Dendritic cell treated with granulocyte-macrophage colony-stimulating factor and Interleukin-4, amounts not matched to agents 40 ng/mL and 50 ng/mL, for 4 days (primary cell): ENCODE data around the gene PDIA5.

Source experiments
- H3K27ac Mint-ChIP-seq: one replicate; pipeline ENCODE4 v1.8.0; 2022; ENCODE audit warnings: mild to moderate bottlenecking, mixed read lengths
- H3K27me3 Mint-ChIP-seq: one replicate; pipeline ENCODE4 v1.8.0; 2022; ENCODE audit warnings: mild to moderate bottlenecking, mixed read lengths
- H3K36me3 Mint-ChIP-seq: one replicate; pipeline ENCODE4 v1.8.0; 2022; ENCODE audit warnings: low read depth, mixed read lengths
- H3K4me1 Mint-ChIP-seq: one replicate; pipeline ENCODE4 v1.8.0; 2022; ENCODE audit warnings: low read depth, mixed read lengths
- H3K4me3 Mint-ChIP-seq: one replicate; pipeline ENCODE4 v1.8.0; 2022; ENCODE audit warnings: mild to moderate bottlenecking, moderate library complexity, mixed read lengths
- H3K9me3 Mint-ChIP-seq: one replicate; pipeline ENCODE4 v1.8.0; 2022; ENCODE audit warnings: mixed read lengths
- intact Hi-C: fragments of 100-400 bp; cut with micrococcal nuclease; formaldehyde crosslinking; loops from one replicate; pipeline ENCODE4 v1.15.0; 2022

PDIA5 gene

DNA sequence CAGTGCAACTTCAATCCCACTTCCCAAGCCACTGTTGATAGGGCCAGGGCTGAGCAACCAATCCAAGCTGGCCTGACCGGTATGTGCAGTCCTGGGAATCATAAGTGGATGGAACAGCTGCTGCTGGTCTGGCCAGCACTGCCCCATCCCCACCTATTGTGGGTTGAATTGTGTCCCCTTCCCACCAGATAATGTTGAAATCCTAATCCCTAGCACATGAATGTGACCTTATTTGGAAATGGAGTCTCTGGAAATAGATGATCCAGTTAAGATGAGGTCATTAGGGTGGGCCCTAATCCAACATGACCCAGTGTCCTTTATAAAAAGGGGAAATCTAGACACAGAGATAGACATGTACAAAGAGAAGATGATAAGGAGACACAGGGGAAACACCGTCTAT, 13.7 kb upstream of the PDIA5 start:
- H3K4me1 Mint-ChIP-seq: no peaks in the 10 kb centered on the region
- H3K27me3 Mint-ChIP-seq: peaks cover 8% of the 10 kb centered on the region
- H3K36me3 Mint-ChIP-seq: no peaks in the 10 kb centered on the region
- intact Hi-C loops: no loop called here
- no peak overlapping the region for H3K4me3 Mint-ChIP-seq
- H3K27ac Mint-ChIP-seq: no peak overlapping the region
- H3K9me3 Mint-ChIP-seq: no peaks in the 10 kb centered on the region

GRCh38 chr3:123054109-123054778, 12.6 kb upstream of the PDIA5 start:
- H3K9me3 Mint-ChIP-seq: no peaks in the 10 kb centered on the region
- H3K27ac Mint-ChIP-seq: no peak overlapping the region
- no peak overlapping the region for H3K4me3 Mint-ChIP-seq
- no peaks in the 10 kb centered on the region for H3K36me3 Mint-ChIP-seq
- H3K27me3 Mint-ChIP-seq: peaks cover 8% of the 10 kb centered on the region
- intact Hi-C loops: no loop called here
- H3K4me1 Mint-ChIP-seq: no peaks in the 10 kb centered on the region

DNA sequence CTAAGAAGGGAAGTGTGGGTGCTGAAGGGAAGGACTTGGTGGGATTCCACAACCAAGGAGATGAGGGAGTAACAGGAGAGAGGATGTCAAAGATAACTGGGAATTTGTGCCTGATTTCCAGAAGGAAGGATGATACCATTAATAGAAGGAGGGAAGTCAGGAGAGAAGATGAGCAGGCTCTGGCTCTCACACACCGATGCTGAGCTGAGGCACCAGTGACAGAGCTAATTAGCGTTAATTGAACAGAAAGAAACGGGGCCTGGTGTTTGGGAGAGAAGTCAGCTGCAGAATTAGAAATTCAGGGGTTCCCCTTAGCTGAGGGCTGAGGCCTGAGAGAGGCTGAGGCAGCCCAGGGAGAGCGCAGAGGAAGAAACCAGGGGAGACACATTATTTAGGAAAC, 11.9 kb upstream of the PDIA5 start:
- Mint-ChIP-seq H3K4me1 (no peaks in the 10 kb centered on the region), H3K36me3 (no peaks in the 10 kb centered on the region), H3K4me3 (no peak overlapping the region), H3K27ac (no peak overlapping the region), H3K9me3 (no peaks in the 10 kb centered on the region), H3K27me3 (peaks cover 8% of the 10 kb centered on the region)
- intact Hi-C loops: no loop called here

DNA sequence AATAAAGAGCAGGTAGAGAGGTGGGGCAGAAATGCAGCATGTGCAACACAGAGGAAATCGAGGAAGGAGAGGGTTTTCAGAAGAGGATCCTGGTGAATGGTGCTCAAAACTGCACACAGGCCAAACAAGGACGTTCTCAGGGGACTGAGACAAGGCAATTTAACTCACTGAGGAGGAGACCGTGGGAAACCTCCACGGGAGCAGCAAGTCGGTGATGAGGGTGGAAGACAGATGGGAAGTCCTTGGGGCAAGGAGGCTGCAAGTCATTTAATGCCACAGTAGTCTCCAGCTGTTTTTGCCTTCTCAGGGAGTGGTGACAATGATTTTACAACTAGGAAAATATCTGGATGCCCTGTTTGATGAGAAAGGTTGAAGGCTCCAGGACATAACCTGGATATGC, 11.5 kb upstream of the PDIA5 start:
- intact Hi-C loops: no loop called here
- Mint-ChIP-seq H3K27me3 (peaks cover 8% of the 10 kb centered on the region), H3K27ac (no peak overlapping the region), H3K9me3 (no peaks in the 10 kb centered on the region), H3K4me1 (no peaks in the 10 kb centered on the region), H3K36me3 (no peaks in the 10 kb centered on the region), H3K4me3 (no peak overlapping the region)

GRCh38 chr3:123058505-123058904, 8.3 kb upstream of the PDIA5 start:
- Mint-ChIP-seq H3K4me1 (no peaks in the 10 kb centered on the region), H3K27me3 (peaks cover 9% of the 10 kb centered on the region), H3K9me3 (no peaks in the 10 kb centered on the region), H3K36me3 (no peaks in the 10 kb centered on the region), H3K27ac (no peak overlapping the region), H3K4me3 (no peak overlapping the region)
- intact Hi-C loops: no loop called here

- peaks cover 6% of the 10 kb centered on the region for H3K27me3 Mint-ChIP-seq
- no peak overlapping the region for H3K27ac Mint-ChIP-seq
- intact Hi-C loops: no loop called here
- no peaks in the 10 kb centered on the region for H3K9me3 Mint-ChIP-seq
- H3K4me1 Mint-ChIP-seq: no peaks in the 10 kb centered on the region
- no peak overlapping the region for H3K4me3 Mint-ChIP-seq
- H3K36me3 Mint-ChIP-seq: no peaks in the 10 kb centered on the region
These were observed 6.8 kb upstream of the PDIA5 start for GRCh38 chr3:123060054-123060453.

DNA sequence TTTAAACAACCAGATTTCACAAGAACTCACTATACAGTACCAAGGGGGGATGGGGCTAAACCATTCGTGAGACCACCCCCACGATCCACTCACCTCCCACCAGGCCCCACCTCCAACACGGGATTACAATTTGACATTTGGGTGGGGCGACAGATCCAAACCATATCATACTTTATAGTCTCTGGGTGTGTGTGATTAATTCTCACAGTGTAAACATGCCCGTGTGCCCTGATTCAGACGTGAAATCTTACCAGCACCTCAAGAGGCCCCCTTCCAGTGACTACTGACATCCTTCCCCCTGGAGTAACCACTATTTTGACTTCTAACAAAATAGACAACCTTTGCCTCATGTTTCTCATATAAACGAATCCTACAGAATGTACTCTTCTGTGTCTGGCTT, 5.0 kb upstream of the PDIA5 start:
- intact Hi-C loops: no loop called here
- H3K4me3 Mint-ChIP-seq: no peak overlapping the region
- H3K4me1 Mint-ChIP-seq: peaks cover 4% of the 10 kb centered on the region
- no peak overlapping the region for H3K27ac Mint-ChIP-seq
- no peaks in the 10 kb centered on the region for H3K9me3 Mint-ChIP-seq
- H3K36me3 Mint-ChIP-seq: no peaks in the 10 kb centered on the region
- H3K27me3 Mint-ChIP-seq: peaks cover 6% of the 10 kb centered on the region

DNA sequence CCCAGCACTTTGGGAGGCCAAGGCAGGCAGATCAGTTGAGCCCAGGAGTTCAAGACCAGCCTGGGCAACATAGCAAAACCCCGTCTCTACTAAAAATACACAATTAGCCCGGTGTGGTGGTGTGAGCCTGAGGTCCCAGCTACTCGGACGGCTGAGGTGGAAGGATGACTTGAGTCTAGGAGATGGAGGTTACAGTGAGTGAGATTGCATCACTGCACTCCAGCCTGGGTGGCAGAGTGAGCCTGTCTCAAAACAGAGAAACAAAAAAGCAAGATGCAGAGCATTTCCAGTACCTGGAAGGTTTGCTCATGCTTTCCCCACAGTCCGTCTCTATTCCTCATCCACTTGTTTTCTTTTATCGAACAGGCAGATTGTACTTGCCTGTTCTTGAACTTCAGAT, 3.8 kb upstream of the PDIA5 start:
- intact Hi-C loops: no loop called here
- Mint-ChIP-seq H3K4me3 (no peak overlapping the region), H3K4me1 (peaks cover 11% of the 10 kb centered on the region), H3K27ac (no peak overlapping the region), H3K9me3 (no peaks in the 10 kb centered on the region), H3K36me3 (no peaks in the 10 kb centered on the region), H3K27me3 (peaks cover 6% of the 10 kb centered on the region)

GRCh38 chr3:123064506-123064905, 2.3 kb upstream of the PDIA5 start:
- H3K4me3 Mint-ChIP-seq: no peak overlapping the region
- no peaks in the 10 kb centered on the region for H3K36me3 Mint-ChIP-seq
- intact Hi-C loops: no loop called here
- peaks cover 21% of the 10 kb centered on the region for H3K4me1 Mint-ChIP-seq
- H3K27ac Mint-ChIP-seq: no peak overlapping the region
- peaks cover 6% of the 10 kb centered on the region for H3K27me3 Mint-ChIP-seq
- H3K9me3 Mint-ChIP-seq: no peaks in the 10 kb centered on the region

GRCh38 chr3:123064914-123065313, 1.9 kb upstream of the PDIA5 start:
- intact Hi-C loops: no loop called here
- peaks cover 21% of the 10 kb centered on the region for H3K4me1 Mint-ChIP-seq
- H3K4me3 Mint-ChIP-seq: no peak overlapping the region
- no peak overlapping the region for H3K27ac Mint-ChIP-seq
- H3K36me3 Mint-ChIP-seq: no peaks in the 10 kb centered on the region
- H3K27me3 Mint-ChIP-seq: peaks cover 6% of the 10 kb centered on the region
- no peaks in the 10 kb centered on the region for H3K9me3 Mint-ChIP-seq

DNA sequence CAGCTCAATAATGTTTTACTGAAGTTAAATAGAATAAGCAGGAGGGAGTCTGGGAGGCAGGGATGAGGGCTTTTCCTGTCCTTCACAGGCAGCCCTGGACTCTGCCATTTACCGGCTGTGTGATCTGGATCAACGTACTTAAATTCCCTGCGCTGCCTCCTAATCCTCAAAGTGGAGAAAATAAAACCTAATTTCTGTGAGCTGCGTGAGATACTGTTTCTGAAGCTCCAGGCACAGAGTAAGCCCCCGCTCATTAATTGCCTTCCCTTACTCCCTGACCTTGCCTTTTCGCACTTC, 278 bp upstream of the PDIA5 start:
- Mint-ChIP-seq H3K9me3 (no peaks in the 10 kb centered on the region), H3K36me3 (no peaks in the 10 kb centered on the region), H3K4me3 (peak overlapping the region; percentile 74), H3K4me1 (peaks cover 30% of the 10 kb centered on the region), H3K27me3 (peaks cover 3% of the 10 kb centered on the region), H3K27ac (peak overlapping the region; percentile 75)
- intact Hi-C loops: no loop called here

GRCh38 chr3:123067689-123068600, 1.1 kb downstream of the PDIA5 start:
- no peaks in the 10 kb centered on the region for H3K9me3 Mint-ChIP-seq
- H3K36me3 Mint-ChIP-seq: no peaks in the 10 kb centered on the region
- H3K4me3 Mint-ChIP-seq: peak overlapping the region; percentile 74
- peaks cover 39% of the 10 kb centered on the region for H3K4me1 Mint-ChIP-seq
- H3K27ac Mint-ChIP-seq: peak overlapping the region; percentile 75
- peaks cover 3% of the 10 kb centered on the region for H3K27me3 Mint-ChIP-seq
- intact Hi-C loops: no loop called here

- Mint-ChIP-seq H3K36me3 (no peaks in the 10 kb centered on the region), H3K4me3 (no peak overlapping the region), H3K4me1 (peaks cover 39% of the 10 kb centered on the region), H3K27me3 (peaks cover 3% of the 10 kb centered on the region), H3K9me3 (no peaks in the 10 kb centered on the region), H3K27ac (no peak overlapping the region)
- intact Hi-C loops: no loop called here
These were observed 2.0 kb downstream of the PDIA5 start for GRCh38 chr3:123068601-123069381.

GRCh38 chr3:123070510-123070909, 3.7 kb downstream of the PDIA5 start:
- Mint-ChIP-seq H3K27me3 (no peaks in the 10 kb centered on the region), H3K36me3 (no peaks in the 10 kb centered on the region), H3K4me1 (peaks cover 39% of the 10 kb centered on the region), H3K27ac (no peak overlapping the region), H3K9me3 (no peaks in the 10 kb centered on the region), H3K4me3 (no peak overlapping the region)
- intact Hi-C loops: no loop called here
